NCI-H226 (cell line): ENCODE data around the gene ATE1.
"Not testable (repeated sequence)": the region's sequence is repeated elsewhere in the genome, so short reads cannot be mapped to it uniquely, and the experiment has no call there.

Experiments
- DNase-seq: peaks from one replicate; pipeline ENCODE4 v3.0.0-alpha.2; 2015

Gene ATE1

DNA sequence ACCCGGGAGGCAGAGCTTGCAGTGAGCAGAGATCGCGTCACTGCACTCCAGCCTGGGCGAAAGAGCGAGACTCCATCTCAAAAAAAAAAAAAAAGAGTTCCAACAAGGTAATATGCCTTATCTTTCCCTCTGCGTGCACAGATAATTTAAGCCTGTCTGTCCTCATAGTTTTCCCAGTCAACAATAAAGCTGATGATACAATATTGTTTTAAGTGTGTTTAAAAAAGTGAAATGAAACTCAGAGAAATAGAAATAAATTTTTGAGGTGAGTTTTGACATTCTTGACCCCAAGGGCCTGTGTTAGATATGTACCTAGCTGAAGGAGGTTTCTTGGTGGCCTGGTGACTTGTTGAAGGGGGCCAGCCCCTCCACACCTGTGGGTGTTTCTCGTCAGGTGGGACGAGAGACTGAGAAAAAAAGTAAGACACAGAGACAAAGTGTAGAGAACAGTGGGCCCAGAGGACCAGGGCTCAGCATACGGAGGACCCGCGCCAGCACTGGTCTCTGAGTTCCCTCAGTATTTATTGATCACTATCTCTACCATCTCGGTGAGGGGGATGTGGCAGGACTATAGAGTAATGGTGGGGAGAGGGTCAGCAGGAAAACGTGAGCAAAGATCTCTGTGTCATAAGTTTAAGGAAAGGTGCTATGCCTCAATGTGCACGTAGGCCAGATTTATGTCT is 1.9 kb upstream of the ATE1 start:
- not testable (repeated sequence) for DNase-seq

DNA sequence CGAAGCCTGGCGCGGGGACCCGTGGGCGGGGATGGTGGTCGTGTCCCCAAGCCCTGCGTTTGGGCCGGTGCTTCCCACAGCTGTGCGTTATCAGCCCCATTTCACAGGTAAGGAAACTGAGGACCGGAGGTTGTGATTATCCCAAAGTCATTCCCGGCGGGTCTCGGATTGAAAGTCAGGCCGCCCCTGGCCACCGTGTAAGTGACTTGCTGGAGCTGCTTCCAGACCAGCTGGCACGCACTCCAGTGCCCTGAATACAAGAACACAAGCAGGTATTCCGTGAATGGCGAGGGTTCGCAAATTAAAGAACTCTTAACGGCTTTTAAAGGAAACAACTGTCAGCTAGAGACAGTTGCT is 675 bp upstream of the ATE1 start:
- no peak for DNase-seq

DNA sequence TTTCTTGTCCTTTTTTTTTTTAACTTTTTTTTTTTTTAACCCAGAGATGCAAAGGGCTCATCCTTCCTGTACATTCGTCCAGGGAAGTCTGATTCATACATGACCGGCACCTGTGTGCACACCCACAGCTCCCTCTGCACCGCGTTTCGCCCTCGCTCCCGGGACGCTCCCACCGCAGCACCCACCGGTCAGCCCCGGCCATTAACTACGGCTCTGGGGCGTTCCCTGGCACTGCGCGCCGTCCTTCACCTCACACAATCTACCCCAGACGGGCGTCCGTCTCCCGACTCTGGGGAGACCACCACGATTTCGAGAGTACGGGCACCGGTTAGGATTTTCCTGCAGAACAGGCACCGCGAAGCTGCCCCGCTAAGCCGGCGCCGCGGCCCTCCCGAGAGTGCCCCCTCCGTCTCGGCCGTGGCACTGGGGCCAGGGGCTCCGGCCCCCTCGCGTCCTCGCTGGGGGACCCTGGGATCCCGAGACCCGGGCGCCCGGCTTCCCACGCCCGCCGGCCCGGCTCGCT is 452 bp downstream of the ATE1 start:
- DNase-seq: peak; percentile 17

DNA sequence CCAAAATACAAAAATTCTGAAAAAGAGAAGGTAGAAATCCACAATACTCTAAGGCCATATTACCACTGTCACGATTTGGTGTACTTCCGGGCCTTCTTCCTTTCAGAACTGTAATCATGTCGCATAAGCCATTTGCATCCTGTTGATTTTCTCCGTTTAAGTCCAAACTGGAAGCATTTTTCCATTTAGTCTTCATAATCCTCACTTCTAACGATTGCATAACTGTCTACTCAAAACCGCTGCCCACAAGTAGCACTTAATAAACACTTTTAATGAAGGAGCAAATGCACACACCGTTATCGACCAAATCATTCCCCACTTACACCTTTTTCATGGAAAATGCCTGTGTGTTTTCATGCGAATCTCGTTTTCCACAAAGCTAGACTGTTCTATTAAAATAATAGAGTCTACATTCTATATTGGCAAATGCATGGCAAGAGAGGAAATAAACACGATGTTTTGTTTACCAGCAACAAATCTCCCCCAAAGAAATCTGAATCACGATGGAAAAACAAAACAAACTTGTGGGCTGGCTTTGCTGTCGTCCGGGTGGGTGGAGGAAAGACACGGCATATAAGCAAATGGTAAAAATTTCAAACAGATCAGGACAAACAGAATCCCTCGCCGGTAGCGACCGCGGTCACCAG is 1.0 kb downstream of the ATE1 start:
- DNase-seq: no peak

DNA sequence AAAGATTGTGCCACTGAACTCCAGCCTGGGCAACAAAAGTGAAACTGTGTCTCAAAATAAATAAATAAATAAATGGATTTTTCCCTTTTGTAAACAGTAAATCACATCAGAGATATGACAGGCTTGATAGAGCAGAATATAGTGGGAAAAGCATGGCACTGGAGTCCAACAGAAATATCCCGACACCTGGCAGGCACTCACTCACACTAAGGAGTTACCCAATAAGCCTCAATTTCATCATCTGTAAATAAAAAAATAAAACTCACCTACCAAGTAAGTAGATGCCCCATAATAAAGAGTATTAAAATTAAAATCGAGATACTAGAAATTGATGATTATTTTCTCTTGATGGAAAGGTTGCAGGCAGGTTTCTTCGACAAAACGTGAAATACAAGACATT is 1.7 kb downstream of the ATE1 start:
- no peak for DNase-seq

DNA sequence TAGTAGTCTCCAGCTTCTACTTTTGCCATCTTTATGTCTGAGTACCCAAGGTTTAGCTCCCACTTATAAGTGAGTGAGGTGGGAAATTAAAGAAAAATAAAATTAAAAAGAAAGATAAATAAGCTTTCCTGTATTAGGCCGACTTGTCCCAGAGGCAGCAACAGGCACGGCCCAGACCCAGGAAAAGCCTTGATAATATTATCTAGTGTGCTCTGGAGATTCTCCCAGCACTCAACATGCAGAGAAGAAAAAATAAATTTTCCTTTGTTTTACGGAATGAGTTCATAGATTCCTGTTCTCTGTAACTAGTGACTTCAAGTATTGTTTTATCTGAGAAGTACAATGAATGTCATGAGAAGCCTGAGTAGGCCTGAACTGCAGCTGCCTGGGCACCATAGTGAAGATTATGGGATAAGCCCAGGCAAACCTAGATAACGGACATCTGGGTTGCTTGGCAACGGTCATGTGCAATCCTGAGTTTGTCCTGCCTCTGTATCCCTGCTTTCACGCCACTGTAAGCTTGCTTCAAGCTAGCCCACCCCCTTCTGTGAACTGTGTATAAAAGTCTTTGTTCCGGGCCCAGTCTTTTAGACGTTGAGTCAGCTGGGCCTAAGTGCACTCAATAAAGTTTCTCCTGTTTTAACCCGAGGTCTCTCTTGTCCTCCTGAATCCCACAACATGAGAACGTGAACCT is 6.4 kb downstream of the ATE1 start:
- DNase-seq: no peak

DNA sequence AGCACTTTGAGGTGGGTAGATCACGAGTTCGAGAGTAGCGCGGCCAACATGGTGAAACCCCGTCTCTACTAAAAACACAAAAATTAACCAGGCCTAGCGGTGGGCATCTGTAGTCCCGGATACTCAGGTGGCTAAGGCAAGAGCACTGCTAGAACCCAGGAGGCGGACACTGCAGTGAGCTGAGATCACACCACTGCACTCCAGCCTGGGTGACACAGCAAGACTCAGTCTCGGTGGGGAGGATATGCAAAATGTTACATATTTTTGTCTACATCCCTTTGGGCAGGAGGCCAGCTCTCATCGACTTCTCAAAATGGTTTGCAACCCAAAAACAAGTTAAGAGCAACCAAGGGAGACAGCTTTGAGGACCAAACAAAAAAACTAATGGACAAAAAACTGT is 8.2 kb downstream of the ATE1 start:
- DNase-seq: no peak

DNA sequence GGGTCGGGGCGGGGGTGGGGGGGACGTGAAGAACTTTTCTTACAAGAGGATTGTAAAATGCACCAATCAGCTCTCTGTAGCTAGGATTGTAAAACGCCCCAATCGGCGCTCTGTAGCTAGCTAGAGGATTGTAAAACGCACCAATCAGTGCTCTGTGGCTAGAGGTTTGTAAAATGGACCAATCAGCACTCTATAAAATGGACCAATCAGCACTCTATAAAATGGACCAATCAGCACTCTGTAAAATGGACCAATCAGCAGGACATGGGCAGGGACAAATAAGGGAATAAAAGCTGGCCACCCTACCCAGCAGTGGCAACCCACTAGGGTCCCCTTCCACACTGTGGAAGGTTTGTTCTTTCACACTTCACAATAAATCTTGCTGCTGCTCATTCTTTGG is 9.0 kb downstream of the ATE1 start:
- not testable (repeated sequence) for DNase-seq

DNA sequence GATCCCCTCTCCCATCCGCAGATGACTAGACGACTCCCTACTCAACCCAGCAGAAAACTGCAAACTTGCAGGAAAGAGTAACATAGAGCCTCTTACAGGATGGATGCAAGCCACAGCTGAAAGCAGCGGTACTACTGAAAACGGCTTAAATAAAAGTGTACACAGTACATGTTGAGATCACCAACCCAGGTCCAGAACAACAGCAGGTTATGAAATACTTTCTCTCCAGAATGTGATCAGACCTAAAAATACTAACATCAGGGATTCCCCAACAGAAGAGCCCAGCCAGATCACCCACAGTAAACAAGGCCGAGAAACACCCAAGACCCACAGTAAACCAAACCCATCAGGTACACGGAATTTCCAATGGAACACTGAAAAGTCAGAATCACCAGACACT is 13.2 kb downstream of the ATE1 start:
- no peak for DNase-seq

DNA sequence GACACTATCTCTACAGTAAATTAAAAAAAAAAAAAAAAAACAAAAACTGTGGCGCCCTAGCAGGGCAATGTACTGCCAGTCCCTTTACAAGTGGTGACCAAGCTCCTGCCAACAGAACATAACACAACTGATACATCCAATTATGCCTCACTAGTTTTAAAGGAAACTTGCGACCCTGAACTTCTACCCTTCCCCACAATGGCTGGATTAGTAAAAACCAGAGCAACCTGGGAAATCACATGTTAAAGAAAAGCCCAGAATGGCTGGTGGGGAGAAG is 16.5 kb downstream of the ATE1 start:
- DNase-seq: no peak

DNA sequence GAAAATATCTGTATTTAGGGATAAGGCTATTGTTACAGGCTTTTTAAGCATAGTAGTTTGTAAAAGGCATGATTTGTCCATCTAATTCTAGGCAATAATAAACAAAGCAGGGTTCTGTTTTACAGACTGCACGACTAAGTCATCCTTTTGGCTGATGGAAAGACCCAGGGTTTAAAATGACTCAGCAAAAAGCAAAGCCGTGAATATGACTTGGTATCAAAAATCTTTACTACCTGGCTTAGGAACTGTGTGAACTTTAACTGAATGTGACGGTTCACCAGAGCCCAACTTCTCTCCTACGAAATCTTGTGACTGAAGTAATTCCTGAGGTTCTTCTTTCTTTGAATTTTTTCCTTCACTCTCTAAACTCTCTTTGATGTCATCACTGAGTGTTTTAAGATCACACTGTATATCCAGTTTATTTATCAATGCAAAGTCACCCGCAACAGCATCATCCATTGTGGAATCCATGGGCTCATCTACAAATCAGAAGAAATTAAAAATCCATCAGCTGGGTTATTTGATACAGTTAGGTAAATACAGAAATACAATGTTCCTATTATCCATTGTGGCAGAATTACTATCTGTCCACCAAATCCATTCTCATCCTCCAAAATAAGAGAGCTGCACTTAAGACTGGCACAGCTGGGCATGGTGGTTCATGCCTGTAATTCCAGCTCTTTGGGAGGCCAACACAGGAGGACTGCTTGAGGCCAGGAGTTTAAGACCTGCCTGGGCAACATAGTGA is 17.0 kb downstream of the ATE1 start:
- DNase-seq: no peak

DNA sequence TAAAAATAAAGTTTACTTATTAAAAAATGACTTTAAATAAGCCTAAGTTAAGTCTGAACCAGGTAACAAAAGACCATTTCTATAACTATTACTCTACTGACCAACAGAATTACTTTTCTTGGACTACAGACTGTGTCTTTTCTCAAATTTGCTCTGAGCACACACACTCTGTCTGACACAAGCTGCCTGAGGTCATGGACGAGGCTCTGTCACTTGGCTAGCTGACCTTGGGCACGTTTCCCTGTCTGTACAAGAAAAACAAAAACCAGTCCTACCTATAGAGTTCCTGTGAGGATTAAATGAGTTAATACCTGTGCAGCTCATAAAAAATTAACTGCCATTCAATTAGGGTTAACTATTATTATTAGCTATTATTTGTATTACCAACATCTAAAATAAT is 22.9 kb downstream of the ATE1 start:
- no peak for DNase-seq

DNA sequence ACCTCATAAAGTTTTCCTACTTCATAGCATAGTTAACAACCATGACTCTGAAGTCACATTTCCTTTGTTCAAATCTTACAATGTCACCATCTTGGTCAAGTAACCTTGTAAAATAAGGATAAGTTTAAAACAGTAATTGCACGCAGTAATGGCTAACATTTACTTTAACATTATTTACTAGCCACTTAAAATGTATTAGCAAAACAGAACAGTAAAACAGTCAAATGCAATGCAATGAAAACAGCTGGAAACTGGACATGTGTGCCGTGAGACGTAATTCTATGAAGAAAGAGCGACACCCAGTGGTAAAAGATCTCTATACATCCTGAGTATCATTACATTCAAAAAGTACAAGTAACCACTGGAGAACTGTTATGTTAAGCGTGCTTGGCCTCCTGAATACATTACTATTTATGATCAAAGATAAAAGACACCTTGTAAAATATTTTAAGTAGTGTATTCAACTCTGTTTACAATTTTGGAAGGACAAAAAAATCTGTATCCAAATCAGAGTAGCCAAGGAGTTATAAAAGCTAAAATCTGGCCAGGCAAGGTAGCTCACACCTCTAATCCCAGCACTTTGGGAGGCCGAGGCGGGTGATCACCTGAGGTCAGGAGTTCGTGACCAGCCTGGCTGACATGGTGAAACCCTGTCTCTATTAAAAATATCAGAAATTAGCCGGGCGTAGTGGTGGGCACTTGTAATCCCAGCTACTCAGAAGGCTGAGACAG is 27.2 kb downstream of the ATE1 start:
- peak; percentile 1 for DNase-seq

DNA sequence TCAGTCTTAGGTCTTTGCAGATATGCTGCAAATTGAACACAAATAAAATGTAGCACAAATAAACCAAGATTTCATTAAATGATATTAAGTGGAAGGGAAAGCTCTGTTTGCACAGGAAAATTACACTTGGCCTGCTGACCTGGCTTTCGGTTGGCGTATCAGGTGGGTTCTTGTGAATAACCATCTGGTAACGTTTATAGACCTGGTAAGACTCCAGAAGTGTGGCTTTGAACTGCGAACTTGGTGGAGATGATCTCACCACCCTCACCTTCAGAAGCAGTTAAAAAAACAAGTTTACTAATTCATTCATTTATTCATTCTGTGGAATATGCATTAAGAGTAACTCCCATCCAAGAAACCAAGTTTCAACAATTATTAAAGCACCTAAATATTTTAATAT is 28.1 kb downstream of the ATE1 start:
- no peak for DNase-seq

DNA sequence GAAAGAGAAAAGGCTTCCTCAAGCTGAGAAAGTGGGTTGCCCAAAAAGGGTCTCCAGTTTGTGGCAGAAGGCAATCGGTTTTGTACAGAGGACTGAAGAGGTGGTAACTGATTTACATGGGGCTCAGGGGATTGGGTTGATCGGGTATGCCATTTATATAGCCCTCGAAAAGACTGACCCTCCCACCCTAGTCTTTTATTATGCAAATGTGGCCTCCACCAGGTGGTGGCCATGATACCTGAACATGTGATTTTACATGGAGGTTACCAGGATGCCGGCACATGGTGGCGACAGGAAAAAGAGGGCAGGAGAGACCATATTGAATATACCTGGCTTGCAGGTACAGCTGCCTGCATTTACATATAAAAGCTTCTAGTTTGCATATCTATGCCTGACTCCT is 36.7 kb downstream of the ATE1 start:
- no peak for DNase-seq

DNA sequence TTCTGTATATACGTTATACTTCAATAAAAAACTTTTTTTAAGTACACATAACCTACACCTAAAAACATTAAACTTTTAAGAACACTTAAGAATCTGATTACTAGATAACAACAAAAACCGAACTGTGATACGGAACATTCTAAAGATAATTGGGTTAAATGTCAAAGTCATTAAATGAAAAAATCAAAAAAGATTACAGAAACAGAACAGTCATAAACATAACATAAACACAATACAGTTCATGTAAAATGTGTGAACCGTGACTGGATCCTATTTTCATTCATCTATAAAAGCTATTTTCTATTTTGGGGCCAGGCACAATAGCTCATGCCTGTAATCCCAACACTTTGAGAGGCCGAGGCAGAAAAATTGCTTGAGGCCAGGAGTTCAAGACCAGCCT is 38.6 kb downstream of the ATE1 start:
- DNase-seq: no peak

DNA sequence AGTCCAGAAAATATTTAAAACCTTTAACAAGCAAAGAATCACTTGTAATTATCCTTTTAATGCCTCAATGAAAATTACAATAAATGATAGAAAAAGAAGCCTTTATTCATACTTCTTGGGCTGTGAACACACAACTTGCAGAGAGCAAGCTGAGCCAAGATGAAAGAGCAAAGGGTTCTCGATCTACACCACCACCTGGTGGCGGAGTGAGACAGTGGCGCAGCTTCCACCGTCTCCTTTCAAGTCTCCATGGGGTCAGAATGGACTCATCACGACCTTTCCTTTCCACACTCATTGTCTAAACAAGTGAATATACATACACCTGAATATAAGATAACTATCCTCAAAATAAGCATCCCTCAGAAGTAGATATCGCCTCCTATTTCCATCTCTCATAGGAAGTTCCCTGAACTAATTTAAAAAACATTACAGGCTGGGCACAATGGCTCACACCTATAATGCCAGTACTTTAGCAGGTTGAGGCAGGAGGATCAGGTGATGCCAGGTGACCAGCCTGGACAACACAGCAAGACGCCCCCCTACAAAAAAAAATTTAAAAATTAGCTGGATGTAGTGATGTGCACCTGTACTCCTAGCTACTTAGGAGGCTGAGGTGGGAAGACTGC is 40.7 kb downstream of the ATE1 start:
- peak; percentile 1 for DNase-seq

DNA sequence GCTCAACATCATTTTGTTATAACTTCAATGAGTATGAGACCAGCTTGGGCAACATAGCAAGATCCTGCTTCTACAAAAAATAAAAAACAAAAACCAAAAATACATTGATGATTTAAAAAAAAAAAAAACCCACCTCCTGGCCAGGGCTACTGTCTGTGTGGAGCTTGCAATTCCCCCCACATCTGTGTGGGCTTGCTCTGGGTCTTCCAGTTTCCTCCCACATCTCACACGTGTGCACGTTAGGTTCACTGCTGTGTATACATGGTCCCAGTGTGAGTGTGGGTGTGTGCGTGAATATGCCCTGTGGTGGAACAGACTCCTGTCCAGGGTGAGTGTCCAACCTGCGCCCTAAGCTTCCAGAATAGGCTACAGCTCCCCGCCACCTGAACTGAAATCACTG is 41.6 kb downstream of the ATE1 start:
- no peak for DNase-seq

DNA sequence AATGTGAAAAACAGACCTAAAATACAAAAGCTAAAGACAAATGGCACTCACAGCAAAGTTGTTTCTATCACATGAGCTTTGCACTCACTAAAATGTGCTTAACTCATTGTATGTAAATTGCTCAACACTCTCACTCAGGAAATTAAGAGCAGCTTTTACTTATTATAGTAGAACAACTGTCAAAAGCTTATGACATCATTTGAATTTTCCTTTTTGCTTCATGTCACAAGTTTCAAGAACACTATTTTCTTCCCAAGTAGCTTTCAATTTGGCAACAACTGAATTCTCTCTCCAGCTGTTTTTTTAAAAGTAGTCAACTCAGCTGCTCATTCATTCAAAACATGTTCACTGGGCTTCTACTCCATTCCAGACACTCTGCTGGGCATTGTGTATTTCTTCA is 46.9 kb downstream of the ATE1 start:
- DNase-seq: no peak

DNA sequence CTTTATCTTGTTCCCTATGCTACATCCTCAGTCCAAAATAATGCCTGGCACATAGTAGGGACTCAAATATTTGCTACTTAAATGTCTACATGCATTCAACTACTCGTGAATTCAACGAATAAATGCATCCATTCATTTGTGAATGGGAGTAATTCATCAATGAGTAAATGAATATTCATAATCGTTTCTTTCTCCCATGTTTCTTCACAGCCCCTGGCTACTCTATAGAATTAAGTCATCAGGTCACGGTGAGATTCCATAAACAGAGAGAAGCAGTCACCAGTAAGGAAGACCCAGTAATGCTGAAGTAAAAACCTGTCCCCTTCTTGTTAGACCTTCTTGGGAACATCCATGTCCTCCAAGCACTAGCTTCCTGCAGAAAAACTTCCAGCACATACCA is 48.4 kb downstream of the ATE1 start:
- DNase-seq: no peak

DNA sequence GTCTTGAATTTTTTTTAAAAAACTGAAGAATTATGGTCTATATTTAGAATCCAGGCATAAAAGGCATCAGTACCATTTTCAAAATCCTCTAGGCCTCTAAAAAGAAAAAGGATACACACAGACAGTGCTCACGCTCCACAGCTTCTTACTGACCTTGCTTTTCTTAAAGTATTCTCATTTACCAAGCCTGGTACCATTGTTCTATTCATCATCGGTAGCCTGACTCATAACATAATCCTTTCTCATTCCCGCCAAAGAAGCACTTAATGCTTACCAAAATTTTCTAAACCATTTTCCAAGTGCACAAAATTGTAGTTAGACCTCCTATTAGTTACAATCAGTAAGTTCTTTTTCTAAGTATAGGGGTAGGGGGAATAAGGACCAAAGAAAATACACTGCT is 54.6 kb downstream of the ATE1 start:
- no peak for DNase-seq

DNA sequence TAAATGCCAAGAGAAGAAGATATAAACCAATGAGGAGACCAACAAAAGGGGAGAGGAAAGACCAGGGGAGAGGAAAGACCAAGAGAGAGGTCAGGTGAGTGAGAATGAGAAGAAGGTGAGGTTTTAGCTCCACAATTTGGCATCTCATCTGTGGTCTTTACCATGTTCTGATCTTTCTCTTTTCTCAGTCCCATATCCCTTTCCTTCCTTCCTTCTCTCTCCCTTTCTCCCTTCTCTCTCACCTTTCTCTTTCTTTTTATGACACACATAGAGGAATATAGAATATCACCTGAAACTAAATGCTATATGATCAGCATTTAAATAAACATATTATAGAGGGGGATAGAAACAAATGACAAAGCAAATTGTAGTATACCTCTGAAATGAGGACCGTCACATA is 57.4 kb downstream of the ATE1 start:
- no peak for DNase-seq

DNA sequence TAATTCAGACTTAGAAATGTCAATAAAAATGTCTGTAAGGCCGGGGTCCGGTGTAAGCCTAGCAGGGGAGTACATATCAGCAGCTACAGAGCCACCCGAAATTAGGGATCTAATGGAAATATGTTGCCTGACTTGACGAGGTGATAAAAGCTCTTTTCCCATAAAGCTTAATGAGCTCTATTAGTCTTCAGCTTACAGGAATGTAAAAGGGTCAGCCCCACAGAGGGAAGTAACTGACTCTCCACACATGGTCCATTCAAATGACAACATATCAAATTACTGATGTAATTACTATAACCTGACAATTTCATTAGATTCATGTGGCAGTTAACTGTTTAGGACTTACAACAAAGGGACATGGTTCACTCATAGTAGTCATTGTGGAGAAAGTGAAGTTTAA is 62.3 kb downstream of the ATE1 start:
- DNase-seq: no peak
